Hepatocyte (in vitro differentiated cells): Measurements from ENCODE around the gene TEPSIN. TPM values are rescaled to one million over a fixed set of nuclear protein-coding genes. Genes with fewer than 3 reads are reported as not detected.

Experiments
- DNase-seq: peaks from one replicate; pipeline ENCODE4 v3.0.0-alpha.2; 2016; ENCODE audit warnings: low spot score
- H2AFZ ChIP-seq: fragments of 200-600 bp; sonication (generic); 2 replicates; pipeline ENCODE4 v1.6.0; 2016; ENCODE audit warnings: antibody characterized with exemption, mild to moderate bottlenecking
- H3K27ac ChIP-seq: fragments of 200-600 bp; sonication (generic); 2 replicates; pipeline ENCODE4 v1.5.1; 2016; ENCODE audit warnings: mild to moderate bottlenecking
- H3K27me3 ChIP-seq: fragments of 200-600 bp; sonication (generic); 2 replicates; pipeline ENCODE4 v1.6.1; 2016
- H3K36me3 ChIP-seq: fragments of 200-600 bp; sonication (generic); replicated peaks from 2 replicates; pipeline ENCODE4 v1.5.1; 2016; ENCODE audit warnings: low read depth; ENCODE audit not compliant: insufficient read depth
- H3K4me1 ChIP-seq: fragments of 200-600 bp; sonication (generic); 2 replicates; pipeline ENCODE4 v1.5.1; 2016; ENCODE audit warnings: mild to moderate bottlenecking, moderate library complexity; ENCODE audit not compliant: insufficient read depth
- H3K4me2 ChIP-seq: fragments of 200-600 bp; sonication (generic); 2 replicates; pipeline ENCODE4 v1.6.0; 2016
- H3K4me3 ChIP-seq: fragments of 200-600 bp; sonication (generic); 2 replicates; pipeline ENCODE4 v1.5.1; 2016; ENCODE audit warnings: mild to moderate bottlenecking
- H3K79me2 ChIP-seq: fragments of 200-600 bp; sonication (generic); 2 replicates; pipeline ENCODE4 v1.6.0; 2017; ENCODE audit warnings: mild to moderate bottlenecking
- H3K9me2 ChIP-seq: fragments of 200-600 bp; sonication (generic); replicated peaks from 2 replicates; pipeline ENCODE4 v1.6.0; 2017; ENCODE audit warnings: mild to moderate bottlenecking; ENCODE audit not compliant: insufficient read depth
- H3K9me3 ChIP-seq: fragments of 200-600 bp; sonication (generic); 2 replicates; pipeline ENCODE4 v1.5.1; 2016; ENCODE audit warnings: low read depth, mild to moderate bottlenecking
- H4K20me1 ChIP-seq: fragments of 200-600 bp; sonication (generic); 2 replicates; pipeline ENCODE4 v1.6.0; 2016; ENCODE audit warnings: mild to moderate bottlenecking; ENCODE audit not compliant: insufficient read depth, poor library complexity, severe bottlenecking
- CTCF ChIP-seq: fragments of 200-600 bp; sonication (generic); IDR thresholded peaks from 2 replicates; pipeline ENCODE4 v1.5.1; 2016; ENCODE audit warnings: antibody characterized with exemption, mild to moderate bottlenecking; ENCODE audit not compliant: poor library complexity
- EZH2 ChIP-seq: fragments of 200-600 bp; sonication (generic); IDR thresholded peaks from 2 replicates; pipeline ENCODE4 v1.6.1; 2016; ENCODE audit warnings: antibody characterized with exemption, mild to moderate bottlenecking, borderline replicate concordance
- EZH2phosphoT487 ChIP-seq: fragments of 200-600 bp; sonication (generic); IDR thresholded peaks from one replicate; pipeline ENCODE4 v1.6.1; 2018; ENCODE audit warnings: antibody characterized with exemption, mild to moderate bottlenecking, low read depth, moderate library complexity; ENCODE audit not compliant: unreplicated experiment, severe bottlenecking
- whole genome bisulfite sequencing: methylation state at CpG from one replicate; pipeline ENCODE4 v1.1.6; 2016; ENCODE audit warnings: low lambda C conversion rate; ENCODE audit errors: missing lambda C conversion rate; 5-methylcytosine and 5-hydroxymethylcytosine counted together
- polyA plus RNA-seq: library from polyadenylated mRNA; unstranded; fragments of >200 nt; fragmentation: Nextera tagmentation; extraction: Ambion mirVana; gene quantifications from 2 replicates; pipeline ENCODE4 v1.2.1, GENCODE V29; 2016
- total RNA-seq: library from RNA; depleted of rRNA; stranded (reverse); fragments of >200 nt; gene quantifications from 2 replicates; pipeline ENCODE4 v1.2.3, GENCODE V29; 2014

The TEPSIN gene
- total and polyA plus RNA-seq, 2 experiments from 2014 or later: 34.1 to 44.3 TPM

- no peaks in the 10 kb centered on the region for H3K9me2 ChIP-seq
These were observed 17.4 kb downstream of the TEPSIN start for GRCh38 chr17:81221371-81221841.

GRCh38 chr17:81219476-81220180 is 19.2 kb downstream of the TEPSIN start:
- H2AFZ ChIP-seq: no peak overlapping the region
- H3K79me2 ChIP-seq: peaks cover 7% of the 10 kb centered on the region
- H3K9me2 ChIP-seq: no peaks in the 10 kb centered on the region
- no peaks in the 10 kb centered on the region for H4K20me1 ChIP-seq
- no peaks in the 10 kb centered on the region for H3K9me3 ChIP-seq
- DNase-seq: no peak
- TF ChIP-seq EZH2: no peak
- no peak for TF ChIP-seq CTCF
- TF ChIP-seq EZH2phosphoT487: no peak
- H3K4me2 ChIP-seq: no peak overlapping the region
- no peaks in the 10 kb centered on the region for H3K36me3 ChIP-seq
- H3K4me1 ChIP-seq: no peaks in the 10 kb centered on the region
- no peak overlapping the region for H3K4me3 ChIP-seq
- H3K27me3 ChIP-seq: no peaks in the 10 kb centered on the region
- H3K27ac ChIP-seq: no peak overlapping the region
- 98% methylated on average over 24 of the region's 24 CpGs for WGBS

More at GRCh38 chr17:81221371-81221841, 17.4 kb downstream of the TEPSIN start:
- peak overlapping the region; percentile 99 for H3K4me2 ChIP-seq
- no peaks in the 10 kb centered on the region for H3K27me3 ChIP-seq
- no peaks in the 10 kb centered on the region for H3K9me3 ChIP-seq
- no peak overlapping the region for H2AFZ ChIP-seq
- no peaks in the 10 kb centered on the region for H3K36me3 ChIP-seq
- H3K4me1 ChIP-seq: no peaks in the 10 kb centered on the region
- H4K20me1 ChIP-seq: no peaks in the 10 kb centered on the region
- TF ChIP-seq EZH2 (no peak), CTCF (no peak), EZH2phosphoT487 (no peak)
- peaks cover 7% of the 10 kb centered on the region for H3K79me2 ChIP-seq
- no peak for DNase-seq
- no peak overlapping the region for H3K27ac ChIP-seq
- H3K4me3 ChIP-seq: no peak overlapping the region
- 84% methylated on average over 9 of the region's 11 CpGs for WGBS

- Histone ChIP-seq H3K36me3 (no peaks in the 10 kb centered on the region), H2AFZ (no peak overlapping the region), H4K20me1 (no peaks in the 10 kb centered on the region), H3K4me3 (no peak overlapping the region), H3K27me3 (no peaks in the 10 kb centered on the region), H3K4me1 (no peaks in the 10 kb centered on the region), H3K9me3 (no peaks in the 10 kb centered on the region), H3K4me2 (no peak overlapping the region), H3K79me2 (peaks cover 7% of the 10 kb centered on the region), H3K27ac (no peak overlapping the region), H3K9me2 (no peaks in the 10 kb centered on the region)
- 96% methylated on average over 11 of the region's 11 CpGs for WGBS
- no peak for DNase-seq
- TF ChIP-seq EZH2 (no peak), EZH2phosphoT487 (no peak)
These were observed 19.9 kb downstream of the TEPSIN start for GRCh38 chr17:81218991-81219390.

- Histone ChIP-seq H3K79me2 (peaks cover 7% of the 10 kb centered on the region), H3K4me2 (no peak overlapping the region), H3K36me3 (no peaks in the 10 kb centered on the region), H3K9me3 (no peaks in the 10 kb centered on the region), H3K4me1 (no peaks in the 10 kb centered on the region), H2AFZ (no peak overlapping the region), H3K4me3 (no peak overlapping the region), H3K9me2 (no peaks in the 10 kb centered on the region), H4K20me1 (no peaks in the 10 kb centered on the region), H3K27me3 (no peaks in the 10 kb centered on the region), H3K27ac (no peak overlapping the region)
- no peak for DNase-seq
- WGBS: 88% methylated on average over 13 of the region's 13 CpGs
- TF ChIP-seq CTCF (no peak), EZH2 (no peak), EZH2phosphoT487 (no peak)
These were observed 20.4 kb downstream of the TEPSIN start for GRCh38 chr17:81218459-81218858.
